HepG2 (cell line): Measurements from ENCODE around the gene INTS2. TPM values are rescaled to one million over a fixed set of nuclear protein-coding genes. Genes with fewer than 3 reads are reported as not detected.

Experiments
- ATAC-seq: fragments of 200-7000 bp; cut with Tn5 transposase; 3 replicates; pipeline ENCODE4 v1.9.1; 2020; ENCODE audit warnings: mild to moderate bottlenecking, moderate library complexity
- BruUV-seq: library from RNA; stranded (reverse); fragments of 400-500 nt; replicated peaks from 2 replicates; lab custom pipeline; 2021; lab: Mats Ljungman, UMichigan
- CTCF ChIA-PET: fragments of 300-600 bp; formaldehyde crosslinking; extraction: SDS; loops from one replicate; lab custom pipeline; 2021; ENCODE audit warnings: low total read pairs, inconsistent platforms, low intra/inter-chr PET ratio; lab: Yijun Ruan, JAX
- POLR2A ChIA-PET: fragments of 350-600 bp; sonication (Branson Sonifier 250); formaldehyde crosslinking; loops from one replicate; lab custom pipeline; 2020; ENCODE audit warnings: antibody characterized with exemption, inconsistent platforms; lab: Yijun Ruan, JAX
- DNase-seq: peaks from one replicate; pipeline ENCODE4 v3.0.0-alpha.2; 2015; ENCODE audit warnings: low spot score
- FAIRE-seq: peaks from 3 replicates; lab custom pipeline; 2011; peaks lifted over from hg19 to GRCh38; lab: Jason Lieb, UNC
- H2AFZ ChIP-seq: one replicate; pipeline ENCODE4 v1.6.1; 2011; ENCODE audit warnings: low read length, inconsistent platforms
- H3K27ac ChIP-seq: fragments of 300-600 bp; 3 replicates; pipeline ENCODE4 v1.8.0; 2011; ENCODE audit warnings: mixed run types, mild to moderate bottlenecking, mixed read lengths, low read length, inconsistent platforms; ENCODE audit not compliant: insufficient read depth; ENCODE audit errors: extremely low read length
- H3K27me3 ChIP-seq, 2 experiments: fragments of 200-600 bp in 1 of 2; 2 replicates in 1 of 2; 3 replicates in 1 of 2; pipeline versions ENCODE4 v1.6.0 to v1.8.0; 2011; ENCODE audit warnings: low read length in 2 of 2, mild to moderate bottlenecking in 2 of 2, moderate library complexity in 2 of 2, inconsistent platforms in 1 of 2; ENCODE audit not compliant: insufficient read depth in 2 of 2, control insufficient read depth in 1 of 2
- H3K36me3 ChIP-seq, 2 experiments: fragments of 200-600 bp in 1 of 2; replicated peaks in 1 of 2; 2 replicates in 1 of 2; 3 replicates in 1 of 2; pipeline versions ENCODE4 v1.5.1 to v1.8.0; 2011; ENCODE audit warnings: low read length in 2 of 2, inconsistent platforms in 1 of 2; ENCODE audit not compliant: insufficient read depth in 2 of 2, control insufficient read depth in 1 of 2
- H3K4me1 ChIP-seq: 2 replicates; pipeline ENCODE4 v1.5.1; 2012; ENCODE audit warnings: low read length, inconsistent platforms; ENCODE audit not compliant: insufficient read depth
- H3K4me2 ChIP-seq: 2 replicates; pipeline ENCODE4 v1.6.0; 2011; ENCODE audit warnings: low read depth, low read length, inconsistent platforms
- H3K4me3 ChIP-seq, 3 experiments: fragments of 200-600 bp in 1 of 3; sonication (generic), shearing (Covaris generic) in 1 of 3; replicated peaks in 1 of 3; 2 replicates each; pipeline ENCODE4 v1.5.1; 2011 to 2016; ENCODE audit warnings: low read length in 3 of 3, inconsistent platforms in 2 of 3, low read depth in 2 of 3, mild to moderate bottlenecking in 2 of 3, control low read depth in 1 of 3, mixed read lengths in 1 of 3; ENCODE audit not compliant: insufficient read depth in 1 of 3
- H3K79me2 ChIP-seq: one replicate; pipeline ENCODE4 v1.6.1; 2011; ENCODE audit warnings: low read length, inconsistent platforms; ENCODE audit not compliant: insufficient read depth
- H3K9ac ChIP-seq: 2 replicates; pipeline ENCODE4 v1.6.0; 2011; ENCODE audit warnings: mild to moderate bottlenecking, low read depth, low read length, inconsistent platforms; ENCODE audit not compliant: insufficient read depth
- H3K9me3 ChIP-seq: 2 replicates; pipeline ENCODE4 v1.5.1; 2012; ENCODE audit warnings: mild to moderate bottlenecking, low read length
- H4K20me1 ChIP-seq: 2 replicates; pipeline ENCODE4 v1.6.0; 2011; ENCODE audit warnings: inconsistent platforms, mild to moderate bottlenecking, low read length, moderate library complexity; ENCODE audit not compliant: insufficient read depth
- CBX2 ChIP-seq, 2 experiments: fragments of 200-600 bp in 1 of 2; sonication (generic); formaldehyde crosslinking in 1 of 2; IDR thresholded peaks; 2 replicates each; pipeline versions ENCODE4 v1.7.0 to v1.8.1; 2018 to 2022; ENCODE audit warnings: low read depth in 2 of 2, low read length in 1 of 2, mild to moderate bottlenecking in 1 of 2, missing genetic modification reagents in 1 of 2
- DMAP1 ChIP-seq: IDR thresholded peaks from 2 replicates; pipeline ENCODE4 v1.6.1; 2016
- DNMT3B ChIP-seq: conservative IDR thresholded peaks from 2 replicates; pipeline ENCODE4 v1.6.1; 2016; ENCODE audit warnings: missing biosample characterization, control low read depth
- GTF2F1 ChIP-seq: fragments of 150-350 bp; IDR thresholded peaks from 2 replicates; pipeline ENCODE4 v1.6.1; 2014; ENCODE audit warnings: low read length
- KAT2B ChIP-seq: fragments of 150-350 bp; IDR thresholded peaks from 2 replicates; pipeline ENCODE4 v1.6.1; 2014; ENCODE audit warnings: low read depth, low read length, borderline replicate concordance
- MAFF ChIP-seq: IDR thresholded peaks from 2 replicates; pipeline ENCODE4 v1.6.1; 2011; ENCODE audit warnings: low read depth, low read length, improper control_type of control experiment
- MAFK ChIP-seq, 2 experiments: IDR thresholded peaks in 1 of 2; conservative IDR thresholded peaks in 1 of 2; 2 replicates each; pipeline ENCODE4 v1.6.1; 2011; ENCODE audit warnings: improper control_type of control experiment in 2 of 2, low read length in 2 of 2
- PHF20 ChIP-seq: sonication (generic); formaldehyde crosslinking; IDR thresholded peaks from 2 replicates; pipeline ENCODE4 v1.5.0; 2020; ENCODE audit warnings: mild to moderate bottlenecking, missing genetic modification reagents
- TP53 ChIP-seq: sonication (generic); formaldehyde crosslinking; conservative IDR thresholded peaks from 2 replicates; pipeline ENCODE4 v1.4.0; 2020; ENCODE audit warnings: missing genetic modification reagents
- ZBTB38 ChIP-seq: sonication (generic); formaldehyde crosslinking; IDR thresholded peaks from 2 replicates; pipeline ENCODE4 v1.5.1; 2020; ENCODE audit warnings: mild to moderate bottlenecking, missing genetic modification reagents
- ZBTB4 ChIP-seq: sonication (generic); formaldehyde crosslinking; IDR thresholded peaks from 2 replicates; pipeline ENCODE4 v1.4.0; 2020; ENCODE audit warnings: missing genetic modification reagents, mild to moderate bottlenecking, borderline replicate concordance
- ZNF44 ChIP-seq: sonication (generic); formaldehyde crosslinking; IDR thresholded peaks from 2 replicates; pipeline ENCODE4 v1.5.1; 2020; ENCODE audit warnings: mild to moderate bottlenecking, missing genetic modification reagents
- ZSCAN25 ChIP-seq: sonication (generic); formaldehyde crosslinking; IDR thresholded peaks from 2 replicates; pipeline ENCODE4 v1.8.0; 2022; ENCODE audit warnings: mild to moderate bottlenecking, missing genetic modification reagents
- WGBS: methylation state at CpG from one replicate; pipeline ENCODE4 v1.1.6; 2017; ENCODE audit warnings: low lambda C conversion rate; 5-methylcytosine and 5-hydroxymethylcytosine counted together
- in situ Hi-C: cut with HindIII; loops from 2 replicates; pipeline ENCODE4 v1.10.0; 2017; ENCODE audit warnings: low pct_unique_long_range_greater_than_20kb; ENCODE audit not compliant: extremely low pct_ligation_motif_present
- intact Hi-C: fragments of 100-400 bp; cut with micrococcal nuclease; formaldehyde crosslinking; loops from one replicate; pipeline ENCODE4 v1.10.0; 2022; ENCODE audit not compliant: unreplicated experiment
- polyA plus RNA-seq, 8 experiments: library from polyadenylated mRNA; depleted of rRNA in 3 of 8; stranded (reverse) in 7 of 8; unstranded in 1 of 8; fragments of >200 nt; fragmentation: Illumina TruSeq in 4 of 8; extraction: Trizol in 4 of 8; gene quantifications; 2 replicates each; pipeline versions ENCODE4 v1.2.1 to v1.2.3, GENCODE V29; 2011 to 2016; ENCODE audit warnings: low read depth in 4 of 8, missing spikeins in 1 of 8, mixed read lengths in 1 of 8; ENCODE audit not compliant: insufficient read depth in 1 of 8
- total RNA-seq, 5 experiments: library from RNA; depleted of rRNA; stranded (reverse); fragments of >200 nt; fragmentation: Illumina TruSeq; extraction: Trizol; gene quantifications; 2 replicates each; pipeline ENCODE4 v1.2.3, GENCODE V29; 2016; ENCODE audit warnings: low read depth in 1 of 5

The INTS2 gene
- total and polyA plus RNA-seq, 2 of the 13 experiments (the other 11 are each of a cell fraction or from before 2014, with no cell fraction given), result 20.5 to 30.2 TPM

DNA sequence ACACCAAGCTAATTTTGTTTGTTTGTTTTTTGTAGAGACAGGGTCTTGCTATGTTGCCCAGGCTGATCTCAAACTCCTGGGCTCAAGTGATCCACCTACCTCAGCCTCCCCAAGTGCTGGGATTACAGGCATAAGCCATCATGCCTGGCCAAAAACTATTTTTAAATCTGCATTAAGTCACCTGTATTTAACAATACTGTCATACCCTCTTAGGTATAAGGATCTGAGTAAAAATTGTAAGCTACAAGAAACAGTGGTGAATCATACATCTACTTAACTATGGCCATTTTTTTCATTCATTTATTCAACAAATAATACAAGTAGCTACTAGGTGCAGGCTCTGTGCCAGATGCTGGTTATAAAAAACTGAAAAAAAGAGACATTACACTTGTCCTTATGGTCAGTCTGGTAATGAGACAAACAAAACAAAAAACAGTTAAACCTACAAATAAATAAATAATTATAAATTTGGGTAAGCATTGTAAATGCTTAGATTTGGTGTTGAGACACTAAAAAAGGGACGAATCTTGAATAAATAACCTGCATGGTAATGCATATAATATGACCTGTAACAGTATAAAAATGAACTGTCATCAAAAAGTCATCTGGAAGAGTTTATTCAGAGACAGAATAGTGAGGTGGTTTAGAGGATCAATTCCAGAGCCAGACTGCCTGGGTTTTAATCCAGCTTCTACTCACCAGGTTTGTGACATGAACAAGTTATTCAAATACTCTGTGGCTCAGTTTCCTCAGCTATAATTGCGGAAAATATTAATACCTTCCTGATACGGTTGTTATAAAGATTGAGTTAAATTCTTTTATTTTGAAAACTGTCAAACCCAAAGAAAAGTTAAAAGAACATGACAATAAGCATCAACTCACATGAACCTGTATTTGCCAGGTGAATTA lies 91.3 kb downstream of the INTS2 start:
- WGBS, result 92% methylated on average over 3 of the region's 3 CpGs
- DNase-seq (no peak), ATAC-seq (no peak), FAIRE-seq (no peak)
- Histone ChIP-seq H3K4me2 (no peak overlapping the region), H3K4me3 (no peak overlapping the region), H3K36me3 (peaks cover 0 to 4% of the 10 kb centered on the region in 2 experiments; a peak in 4 of 5 replicates), H3K79me2 (no peaks in the 10 kb centered on the region), H3K27me3 (no peaks in the 10 kb centered on the region), H3K9ac (no peak overlapping the region), H3K4me1 (no peaks in the 10 kb centered on the region), H3K27ac (no peak overlapping the region), H2AFZ (no peak overlapping the region), H4K20me1 (no peaks in the 10 kb centered on the region), H3K9me3 (no peaks in the 10 kb centered on the region)
- TF ChIP-seq TP53, result 0 out of 2 replicates have a peak, but pooled peaks have one; percentile 39
- peak; percentile 68 to 74; a peak in 3 of 4 replicates for TF ChIP-seq MAFK (conservative IDR thresholded peaks at IDR 0.05 in 1 of 2, IDR thresholded peaks at IDR 0.05 in 1 of 2; ENCODE audit: low read length in 2 of 2)
- no peak for TF ChIP-seq KAT2B
- peak; percentile 59 for TF ChIP-seq MAFF
- in situ Hi-C loops (loop anchor here (5.0 to 25.0 kb wide), 3 partner anchors 199 to 824 kb away; no protein-coding TSS in a partner anchor), intact Hi-C loops (loop anchor here (1.0 to 5.0 kb wide), 2 partner anchors 200 to 424 kb away; no protein-coding TSS in a partner anchor)
- POLR2A ChIA-PET, result no interaction called here
- CTCF ChIA-PET, result interaction anchor here (0.8 to 3.8 kb wide), 4 partner anchors 198 to 426 kb away, joined by 3 to 73 read pairs (median 3); no protein-coding TSS in a partner anchor
- BruUV-seq, result no TSS peak

- in situ Hi-C loops, result loop anchor here (5.0 to 25.0 kb wide), 3 partner anchors 198 to 823 kb away; no protein-coding TSS in a partner anchor
- 98% methylated on average over 1 of the region's 1 CpG for WGBS
- POLR2A ChIA-PET, result no interaction called here
- Histone ChIP-seq H3K9me3 (no peaks in the 10 kb centered on the region), H3K4me2 (no peak overlapping the region), H3K4me3 (no peak overlapping the region), H3K27ac (no peak overlapping the region), H3K36me3 (peaks cover 0 to 4% of the 10 kb centered on the region in 2 experiments; a peak in 4 of 5 replicates), H3K4me1 (no peaks in the 10 kb centered on the region), H3K9ac (no peak overlapping the region), H4K20me1 (no peaks in the 10 kb centered on the region), H3K79me2 (no peaks in the 10 kb centered on the region), H3K27me3 (no peaks in the 10 kb centered on the region), H2AFZ (no peak overlapping the region)
- no TSS peak for BruUV-seq
- ATAC-seq, result no peak
- no peak for FAIRE-seq
- intact Hi-C loops, result loop anchor here (5.0 kb wide), 1 partner anchor 423 kb away; no protein-coding TSS in a partner anchor
- TF ChIP-seq ZBTB38 (CRISPR knock-in tag) (no peak), ZBTB4 (CRISPR knock-in tag) (no peak), CBX2 (IDR thresholded peaks at IDR 0.05; ENCODE audit: low read depth, low read length) (no peak), CBX2 (CRISPR knock-in tag; IDR thresholded peaks at IDR 0.05; ENCODE audit: low read depth) (no peak), ZSCAN25 (CRISPR knock-in tag) (no peak), DMAP1 (CRISPR knock-in tag) (no peak), ZNF44 (CRISPR knock-in tag) (no peak), GTF2F1 (no peak), PHF20 (CRISPR knock-in tag) (no peak), DNMT3B (CRISPR knock-in tag) (no peak)
- DNase-seq, result no peak
- CTCF ChIA-PET, result interaction anchor here (1.6 to 3.8 kb wide), 2 partner anchors 199 to 423 kb away, joined by 3 to 73 read pairs; no protein-coding TSS in a partner anchor
These were observed 92.2 kb downstream of the INTS2 start for GRCh38 chr17:61835606-61836005.
